Neural cell (in vitro differentiated cells): ENCODE results near the gene KCTD17.

ENCODE experiments used
- EP300 ChIP-seq: fragments of 450-650 bp; conservative IDR thresholded peaks from 2 replicates; pipeline ENCODE4 v1.6.1; 2014; ENCODE audit warnings: antibody characterized with exemption, mild to moderate bottlenecking, moderate library complexity; ENCODE audit not compliant: poor library complexity, severe bottlenecking
- EZH2 ChIP-seq: fragments of 200-600, 300-800 bp; shearing (Covaris generic), sonication (generic); IDR thresholded peaks from 2 replicates; pipeline ENCODE4 v1.6.1; 2014; ENCODE audit warnings: antibody characterized with exemption, low read length, borderline replicate concordance, mild to moderate bottlenecking; ENCODE audit not compliant: insufficient read depth, poor library complexity, severe bottlenecking
- POLR2AphosphoS5 ChIP-seq: IDR thresholded peaks from 2 replicates; pipeline ENCODE4 v1.6.1; 2012
- SMC3 ChIP-seq: fragments of 450-650 bp; conservative IDR thresholded peaks from 2 replicates; pipeline ENCODE4 v1.6.1; 2014; ENCODE audit warnings: antibody characterized with exemption, mild to moderate bottlenecking, moderate library complexity; ENCODE audit not compliant: poor library complexity
- TAF1 ChIP-seq: IDR thresholded peaks from 2 replicates; pipeline ENCODE4 v1.6.1; 2012; ENCODE audit warnings: low read depth
- TF ChIP-seq, protein P1 (sequence below): fragments of 450-650 bp; IDR thresholded peaks from 2 replicates; pipeline ENCODE4 v1.5.1; 2014; ENCODE audit warnings: antibody characterized with exemption, mild to moderate bottlenecking, moderate library complexity; ENCODE audit not compliant: poor library complexity, severe bottlenecking
- TF ChIP-seq, protein P2 (sequence below): IDR thresholded peaks from 2 replicates; pipeline ENCODE4 v1.6.1; 2012; ENCODE audit warnings: borderline replicate concordance

DNA sequence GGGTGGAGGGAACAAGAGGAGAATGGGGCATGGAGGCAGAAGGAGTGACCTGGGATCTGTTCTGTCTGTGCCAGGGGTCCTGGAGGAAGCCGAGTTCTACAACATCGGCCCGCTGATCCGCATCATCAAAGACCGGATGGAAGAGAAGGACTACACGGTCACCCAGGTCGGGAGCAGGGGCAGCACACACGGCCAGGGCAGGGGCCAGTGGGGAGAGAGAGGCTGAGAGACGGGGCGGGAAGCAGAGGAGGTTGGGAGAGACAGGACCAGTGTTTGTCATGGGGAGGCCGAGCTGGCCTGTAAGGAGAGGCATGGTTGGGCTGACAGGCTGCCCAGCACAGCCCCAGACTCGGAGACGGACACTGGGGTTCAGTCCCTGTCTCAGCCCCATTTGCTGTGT, 4.7 kb downstream of the KCTD17 start:
- TF ChIP-seq, protein P1, sequence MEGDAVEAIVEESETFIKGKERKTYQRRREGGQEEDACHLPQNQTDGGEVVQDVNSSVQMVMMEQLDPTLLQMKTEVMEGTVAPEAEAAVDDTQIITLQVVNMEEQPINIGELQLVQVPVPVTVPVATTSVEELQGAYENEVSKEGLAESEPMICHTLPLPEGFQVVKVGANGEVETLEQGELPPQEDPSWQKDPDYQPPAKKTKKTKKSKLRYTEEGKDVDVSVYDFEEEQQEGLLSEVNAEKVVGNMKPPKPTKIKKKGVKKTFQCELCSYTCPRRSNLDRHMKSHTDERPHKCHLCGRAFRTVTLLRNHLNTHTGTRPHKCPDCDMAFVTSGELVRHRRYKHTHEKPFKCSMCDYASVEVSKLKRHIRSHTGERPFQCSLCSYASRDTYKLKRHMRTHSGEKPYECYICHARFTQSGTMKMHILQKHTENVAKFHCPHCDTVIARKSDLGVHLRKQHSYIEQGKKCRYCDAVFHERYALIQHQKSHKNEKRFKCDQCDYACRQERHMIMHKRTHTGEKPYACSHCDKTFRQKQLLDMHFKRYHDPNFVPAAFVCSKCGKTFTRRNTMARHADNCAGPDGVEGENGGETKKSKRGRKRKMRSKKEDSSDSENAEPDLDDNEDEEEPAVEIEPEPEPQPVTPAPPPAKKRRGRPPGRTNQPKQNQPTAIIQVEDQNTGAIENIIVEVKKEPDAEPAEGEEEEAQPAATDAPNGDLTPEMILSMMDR, result no peak
- no peak for TF ChIP-seq EP300
- no peak for TF ChIP-seq SMC3
- TF ChIP-seq POLR2AphosphoS5, result no peak
- no peak for TF ChIP-seq EZH2
- TF ChIP-seq TAF1, result no peak
- TF ChIP-seq, protein P2, sequence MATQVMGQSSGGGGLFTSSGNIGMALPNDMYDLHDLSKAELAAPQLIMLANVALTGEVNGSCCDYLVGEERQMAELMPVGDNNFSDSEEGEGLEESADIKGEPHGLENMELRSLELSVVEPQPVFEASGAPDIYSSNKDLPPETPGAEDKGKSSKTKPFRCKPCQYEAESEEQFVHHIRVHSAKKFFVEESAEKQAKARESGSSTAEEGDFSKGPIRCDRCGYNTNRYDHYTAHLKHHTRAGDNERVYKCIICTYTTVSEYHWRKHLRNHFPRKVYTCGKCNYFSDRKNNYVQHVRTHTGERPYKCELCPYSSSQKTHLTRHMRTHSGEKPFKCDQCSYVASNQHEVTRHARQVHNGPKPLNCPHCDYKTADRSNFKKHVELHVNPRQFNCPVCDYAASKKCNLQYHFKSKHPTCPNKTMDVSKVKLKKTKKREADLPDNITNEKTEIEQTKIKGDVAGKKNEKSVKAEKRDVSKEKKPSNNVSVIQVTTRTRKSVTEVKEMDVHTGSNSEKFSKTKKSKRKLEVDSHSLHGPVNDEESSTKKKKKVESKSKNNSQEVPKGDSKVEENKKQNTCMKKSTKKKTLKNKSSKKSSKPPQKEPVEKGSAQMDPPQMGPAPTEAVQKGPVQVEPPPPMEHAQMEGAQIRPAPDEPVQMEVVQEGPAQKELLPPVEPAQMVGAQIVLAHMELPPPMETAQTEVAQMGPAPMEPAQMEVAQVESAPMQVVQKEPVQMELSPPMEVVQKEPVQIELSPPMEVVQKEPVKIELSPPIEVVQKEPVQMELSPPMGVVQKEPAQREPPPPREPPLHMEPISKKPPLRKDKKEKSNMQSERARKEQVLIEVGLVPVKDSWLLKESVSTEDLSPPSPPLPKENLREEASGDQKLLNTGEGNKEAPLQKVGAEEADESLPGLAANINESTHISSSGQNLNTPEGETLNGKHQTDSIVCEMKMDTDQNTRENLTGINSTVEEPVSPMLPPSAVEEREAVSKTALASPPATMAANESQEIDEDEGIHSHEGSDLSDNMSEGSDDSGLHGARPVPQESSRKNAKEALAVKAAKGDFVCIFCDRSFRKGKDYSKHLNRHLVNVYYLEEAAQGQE, result no peak
